Liver (tissue), 9 donors: ENCODE data around the gene B4GALT2. TPM values are rescaled to one million over a fixed set of nuclear protein-coding genes. Genes with fewer than 3 reads are reported as not detected.

Experiments used
- DNase-seq: peaks from one replicate; pipeline ENCODE4 v3.0.0-alpha.2; 2017; ENCODE audit warnings: low spot score
- H3K27ac ChIP-seq, 2 donors: one replicate each; pipeline ENCODE4 v1.7.0; 2013; ENCODE audit warnings: inconsistent platforms in 2 of 2, low read length in 2 of 2, control low read depth in 1 of 2, low read depth in 1 of 2, mild to moderate bottlenecking in 1 of 2
- H3K27me3 ChIP-seq, 4 donors: one replicate each; pipeline versions ENCODE4 v1.6.1 to v1.7.0; 2013; ENCODE audit warnings: low read length in 3 of 4, inconsistent platforms in 1 of 4, mild to moderate bottlenecking in 1 of 4, moderate library complexity in 1 of 4; ENCODE audit not compliant: control insufficient read depth in 4 of 4, insufficient read depth in 4 of 4
- H3K36me3 ChIP-seq, 4 donors: one replicate each; pipeline versions ENCODE4 v1.6.1 to v1.7.0; 2013; ENCODE audit warnings: low read length in 3 of 4, mild to moderate bottlenecking in 3 of 4, low read depth in 1 of 4, moderate library complexity in 1 of 4; ENCODE audit not compliant: control insufficient read depth in 4 of 4, insufficient read depth in 3 of 4
- H3K4me1 ChIP-seq, 4 donors: one replicate each; pipeline versions ENCODE4 v1.6.1 to v1.7.0; 2013; ENCODE audit warnings: low read length in 3 of 4, mild to moderate bottlenecking in 3 of 4, moderate library complexity in 1 of 4; ENCODE audit not compliant: control insufficient read depth in 4 of 4, insufficient read depth in 4 of 4
- H3K4me3 ChIP-seq, 3 donors: one replicate each; pipeline versions ENCODE4 v1.6.1 to v1.7.0; 2013; ENCODE audit warnings: low read length in 3 of 3, control low read depth in 1 of 3, low read depth in 1 of 3, mild to moderate bottlenecking in 1 of 3
- H3K9ac ChIP-seq, 2 donors: one replicate each; pipeline ENCODE4 v1.7.0; 2013; ENCODE audit warnings: low read length in 2 of 2, mild to moderate bottlenecking in 2 of 2, moderate library complexity in 2 of 2, control low read depth in 1 of 2, low read depth in 1 of 2
- H3K9me3 ChIP-seq, 4 donors: one replicate each; pipeline versions ENCODE4 v1.6.1 to v1.7.0; 2013; ENCODE audit warnings: low read length in 3 of 4; ENCODE audit not compliant: control insufficient read depth in 4 of 4
- CTCF ChIP-seq: fragments of 150-350 bp; IDR thresholded peaks from 2 replicates; pipeline ENCODE4 v1.5.1; 2017; ENCODE audit warnings: improper control_type of control experiment, low read depth, low read length; ENCODE audit not compliant: missing input control
- EGR1 ChIP-seq, 2 donors: IDR thresholded peaks; 2 replicates each; pipeline ENCODE4 v1.6.1; 2016 to 2018; ENCODE audit warnings: antibody characterized with exemption in 2 of 2, low read depth in 2 of 2
- FOXA1 ChIP-seq: IDR thresholded peaks from 2 replicates; pipeline ENCODE4 v1.6.1; 2016; ENCODE audit warnings: antibody characterized with exemption
- FOXA2 ChIP-seq: IDR thresholded peaks from 2 replicates; pipeline ENCODE4 v1.6.1; 2016; ENCODE audit warnings: antibody characterized with exemption
- GABPA ChIP-seq, 2 donors: IDR thresholded peaks in 1 of 2; conservative IDR thresholded peaks in 1 of 2; 2 replicates each; pipeline ENCODE4 v1.6.1; 2016; ENCODE audit warnings: antibody characterized with exemption in 2 of 2, mild to moderate bottlenecking in 1 of 2, moderate library complexity in 1 of 2
- HNF4G ChIP-seq: IDR thresholded peaks from 2 replicates; pipeline ENCODE4 v1.6.1; 2016; ENCODE audit warnings: antibody characterized with exemption
- NR2F2 ChIP-seq: IDR thresholded peaks from 2 replicates; pipeline ENCODE4 v1.6.1; 2016; ENCODE audit warnings: antibody characterized with exemption
- RAD21 ChIP-seq, 2 donors: IDR thresholded peaks; 2 replicates each; pipeline ENCODE4 v1.6.1; 2016; ENCODE audit warnings: antibody characterized with exemption in 2 of 2, mild to moderate bottlenecking in 2 of 2
- REST ChIP-seq: IDR thresholded peaks from 2 replicates; pipeline ENCODE4 v1.6.1; 2016; ENCODE audit warnings: antibody characterized with exemption, mild to moderate bottlenecking
- SP1 ChIP-seq: IDR thresholded peaks from 2 replicates; pipeline ENCODE4 v1.6.1; 2018; ENCODE audit warnings: antibody characterized with exemption, mild to moderate bottlenecking
- TAF1 ChIP-seq: conservative IDR thresholded peaks from 2 replicates; pipeline ENCODE4 v1.6.1; 2016; ENCODE audit warnings: antibody characterized with exemption, mild to moderate bottlenecking
- YY1 ChIP-seq: IDR thresholded peaks from 2 replicates; pipeline ENCODE4 v1.6.1; 2016; ENCODE audit warnings: antibody characterized with exemption, mild to moderate bottlenecking
- WGBS: extraction: QIAGEN DNeasy Blood & Tissue Kit; methylation state at CpG from one replicate; pipeline ENCODE4 v1.1.7; 2013; 5-methylcytosine and 5-hydroxymethylcytosine counted together
- polyA plus RNA-seq, 2 donors: library from polyadenylated mRNA; stranded (reverse) in 1 of 2; unstranded in 1 of 2; fragments of 200-250 nt in 1 of 2; fragments of >200 nt in 1 of 2; fragmentation: Nextera tagmentation in 1 of 2; extraction: Ambion mirVana in 1 of 2; gene quantifications; one replicate each; pipeline versions ENCODE4 v1.2.1 to v1.2.3, GENCODE V29; 2013 to 2015
- total RNA-seq, 2 donors: library from RNA; depleted of rRNA; stranded (reverse); fragments of >200 nt; gene quantifications; one replicate each; pipeline ENCODE4 v1.2.3, GENCODE V29; 2014
- TF ChIP-seq, protein P1 (sequence below): IDR thresholded peaks from 2 replicates; pipeline ENCODE4 v1.6.1; 2016; ENCODE audit warnings: antibody characterized with exemption
- TF ChIP-seq, protein P2 (sequence below): IDR thresholded peaks from 2 replicates; pipeline ENCODE4 v1.6.1; 2016; ENCODE audit warnings: antibody characterized with exemption
- TF ChIP-seq, protein P3 (sequence below): IDR thresholded peaks from 2 replicates; pipeline ENCODE4 v1.6.1; 2016; ENCODE audit warnings: antibody characterized with exemption
- donor health status: healthy.
- donor health status: healthy.
- donor health status: healthy.
- donor health status: healthy.
- donor health status: healthy.

Gene B4GALT2
- total and polyA plus RNA-seq, 4 donors: 2.9 to 31.5 (median 16.1) TPM

- H3K4me3 ChIP-seq: peak within 1 kb of the TSS; percentile 79 to 98 (median 89)
- no peak within 1 kb of the TSS for H3K27ac ChIP-seq
- peak; percentile 95 for DNase-seq
- H3K9me3 ChIP-seq: no peaks in the 10 kb centered on the region
- TF ChIP-seq, protein P1, sequence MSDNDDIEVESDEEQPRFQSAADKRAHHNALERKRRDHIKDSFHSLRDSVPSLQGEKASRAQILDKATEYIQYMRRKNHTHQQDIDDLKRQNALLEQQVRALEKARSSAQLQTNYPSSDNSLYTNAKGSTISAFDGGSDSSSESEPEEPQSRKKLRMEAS: peak; percentile 93
- TF ChIP-seq GABPA (IDR thresholded peaks at IDR 0.05 in 1 of 2, conservative IDR thresholded peaks at IDR 0.05 in 1 of 2) (peak; percentile 76 to 94), YY1 (peak; percentile 69), TAF1 (no peak), REST (peak; percentile 79), HNF4G (no peak), SP1 (peak; percentile 59)
- peaks cover 0 to 23% (median 5%) of the 10 kb centered on the region in 4 donors for H3K36me3 ChIP-seq
- H3K27me3 ChIP-seq: no peaks in the 10 kb centered on the region
- H3K4me1 ChIP-seq: peaks cover 3 to 27% (median 19%) of the 10 kb centered on the region in 4 donors
- WGBS: under 1% methylated on average over 47 of the region's 47 CpGs
- H3K9ac ChIP-seq: peak within 1 kb of the TSS; percentile 0 to 13
Observed at GRCh38 chr1:43969746-43970466, 9.1 kb upstream of the B4GALT2 start, which contains the start of gene DPH2. Gene DPH2, plus strand, starts transcription at chr1:43970010. Its CDS starts 166 bp downstream, at chr1:43970176.

DNA sequence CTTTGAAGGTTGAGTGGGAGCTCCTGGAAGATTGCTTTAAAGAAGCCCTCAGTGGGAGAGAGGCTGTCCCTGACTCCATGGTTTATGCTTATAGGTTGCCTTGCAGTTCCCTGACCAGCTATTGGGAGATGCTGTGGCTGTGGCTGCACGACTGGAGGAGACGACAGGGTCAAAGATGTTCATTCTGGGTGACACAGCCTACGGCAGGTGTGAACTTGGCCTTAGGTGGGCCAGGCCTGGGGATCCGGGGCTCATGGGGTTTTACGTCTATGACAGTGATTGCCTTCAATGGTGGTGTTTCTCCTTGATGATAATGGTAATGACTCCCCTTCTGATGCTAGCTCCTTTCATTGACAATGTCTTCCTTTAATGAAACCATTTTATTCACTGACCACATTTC lies 8.5 kb upstream of the B4GALT2 start:
- Histone ChIP-seq H3K4me3 (peak overlapping the region; percentile 79 to 98 (median 89)), H3K27ac (no peak overlapping the region), H3K9ac (peak overlapping the region; percentile 0 to 13), H3K4me1 (peaks cover 3 to 29% (median 20%) of the 10 kb centered on the region in 4 donors), H3K36me3 (peaks cover 0 to 20% (median 5%) of the 10 kb centered on the region in 4 donors), H3K27me3 (no peaks in the 10 kb centered on the region), H3K9me3 (no peaks in the 10 kb centered on the region)
- TF ChIP-seq, protein P2, sequence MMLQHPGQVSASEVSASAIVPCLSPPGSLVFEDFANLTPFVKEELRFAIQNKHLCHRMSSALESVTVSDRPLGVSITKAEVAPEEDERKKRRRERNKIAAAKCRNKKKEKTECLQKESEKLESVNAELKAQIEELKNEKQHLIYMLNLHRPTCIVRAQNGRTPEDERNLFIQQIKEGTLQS: no peak
- TF ChIP-seq NR2F2: no peak
- TF ChIP-seq, protein P3, sequence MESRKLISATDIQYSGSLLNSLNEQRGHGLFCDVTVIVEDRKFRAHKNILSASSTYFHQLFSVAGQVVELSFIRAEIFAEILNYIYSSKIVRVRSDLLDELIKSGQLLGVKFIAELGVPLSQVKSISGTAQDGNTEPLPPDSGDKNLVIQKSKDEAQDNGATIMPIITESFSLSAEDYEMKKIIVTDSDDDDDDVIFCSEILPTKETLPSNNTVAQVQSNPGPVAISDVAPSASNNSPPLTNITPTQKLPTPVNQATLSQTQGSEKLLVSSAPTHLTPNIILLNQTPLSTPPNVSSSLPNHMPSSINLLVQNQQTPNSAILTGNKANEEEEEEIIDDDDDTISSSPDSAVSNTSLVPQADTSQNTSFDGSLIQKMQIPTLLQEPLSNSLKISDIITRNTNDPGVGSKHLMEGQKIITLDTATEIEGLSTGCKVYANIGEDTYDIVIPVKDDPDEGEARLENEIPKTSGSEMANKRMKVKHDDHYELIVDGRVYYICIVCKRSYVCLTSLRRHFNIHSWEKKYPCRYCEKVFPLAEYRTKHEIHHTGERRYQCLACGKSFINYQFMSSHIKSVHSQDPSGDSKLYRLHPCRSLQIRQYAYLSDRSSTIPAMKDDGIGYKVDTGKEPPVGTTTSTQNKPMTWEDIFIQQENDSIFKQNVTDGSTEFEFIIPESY: no peak
- TF ChIP-seq REST: no peak
- TF ChIP-seq FOXA1: no peak
- no peak for TF ChIP-seq FOXA2
- TF ChIP-seq HNF4G: no peak
- no peak for TF ChIP-seq GABPA (IDR thresholded peaks at IDR 0.05 in 1 of 2, conservative IDR thresholded peaks at IDR 0.05 in 1 of 2)
- TF ChIP-seq, protein P1: no peak
- TF ChIP-seq YY1: no peak
- no peak for TF ChIP-seq EGR1 (IDR thresholded peaks at IDR 0.05; ENCODE audit: low read depth in 2 of 2)
- no peak for TF ChIP-seq CTCF
- TF ChIP-seq TAF1: no peak
- no peak for TF ChIP-seq RAD21 (IDR thresholded peaks at IDR 0.05)
- WGBS: 60% methylated on average over 5 of the region's 5 CpGs
- no peak for DNase-seq
